Immature natural killer cell (primary cell): ENCODE data around the gene MVB12A. TPM values are rescaled to one million over a fixed set of nuclear protein-coding genes. Genes with fewer than 3 reads are reported as not detected.

Experiments
- DNase-seq, 3 donors: peaks; one replicate each; pipeline ENCODE4 v3.0.0; 2022; ENCODE audit warnings: mixed read lengths in 1 of 3
- H3K27ac Mint-ChIP-seq, 6 donors: one replicate each; pipeline ENCODE4 v1.8.0; 2020; ENCODE audit warnings: mixed read lengths in 6 of 6, mild to moderate bottlenecking in 5 of 6, inconsistent platforms in 4 of 6, moderate library complexity in 3 of 6
- H3K27me3 Mint-ChIP-seq, 3 donors: one replicate each; pipeline ENCODE4 v1.8.0; 2020 to 2021; ENCODE audit warnings: low read depth in 3 of 3, mild to moderate bottlenecking in 3 of 3, mixed read lengths in 3 of 3, moderate library complexity in 3 of 3, inconsistent platforms in 1 of 3
- H3K36me3 Mint-ChIP-seq, 3 donors: one replicate each; pipeline ENCODE4 v1.8.0; 2020; ENCODE audit warnings: mixed read lengths in 3 of 3, inconsistent platforms in 2 of 3, mild to moderate bottlenecking in 2 of 3
- H3K4me1 Mint-ChIP-seq, 2 donors: one replicate each; pipeline ENCODE4 v1.8.0; 2020; ENCODE audit warnings: inconsistent platforms in 2 of 2, mild to moderate bottlenecking in 2 of 2, mixed read lengths in 2 of 2, moderate library complexity in 1 of 2
- H3K4me3 Mint-ChIP-seq, 5 donors: one replicate each; pipeline ENCODE4 v1.8.0; 2020; ENCODE audit warnings: mild to moderate bottlenecking in 5 of 5, mixed read lengths in 5 of 5, inconsistent platforms in 3 of 5, moderate library complexity in 3 of 5
- H3K9me3 Mint-ChIP-seq, 6 donors: one replicate each; pipeline ENCODE4 v1.8.0; 2020; ENCODE audit warnings: mild to moderate bottlenecking in 6 of 6, mixed read lengths in 6 of 6, inconsistent platforms in 4 of 6, moderate library complexity in 3 of 6
- polyA plus RNA-seq, 3 donors: library from polyadenylated mRNA; unstranded; fragments of 300-500 nt; fragmentation: Illumina TruSeq; gene quantifications; one replicate each; pipeline ENCODE4 v1.2.3, GENCODE V29; 2021

The MVB12A gene
- polyA plus RNA-seq, 3 donors from 2014 or later, result 35.8 to 43.6 (median 36.3) TPM

DNA sequence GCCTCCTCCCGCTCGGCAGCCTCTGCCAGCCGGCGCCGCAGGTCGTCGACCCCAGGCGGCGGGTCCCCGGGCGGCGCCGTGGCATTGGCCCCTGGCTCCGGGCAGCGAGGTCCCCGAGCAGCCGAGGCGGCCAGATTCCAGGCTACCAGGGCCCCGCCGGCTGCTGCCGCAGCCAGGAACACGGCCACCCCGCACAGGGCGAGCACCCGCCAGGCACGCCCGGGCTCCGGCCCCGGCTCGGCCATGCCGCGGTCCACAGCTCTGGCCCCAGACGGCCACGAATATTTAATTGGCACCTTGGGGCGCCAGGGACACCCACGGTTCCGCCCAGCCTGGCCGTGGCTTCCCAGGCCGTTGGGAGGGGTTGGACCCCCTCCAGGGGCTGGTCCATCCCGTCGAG lies 25.9 kb upstream of the MVB12A start, which contains the start of gene CCDC194:
CCDC194 (minus strand) TSS at position 283 of the 400 bp plus-strand sequence; CDS start at position 245, 38 bp downstream.
- no peak for DNase-seq
- peaks cover 14 to 26% of the 10 kb centered on the region in 2 donors for H3K4me1 Mint-ChIP-seq
- no peaks in the 10 kb centered on the region for H3K9me3 Mint-ChIP-seq
- no peaks in the 10 kb centered on the region for H3K36me3 Mint-ChIP-seq
- H3K27ac Mint-ChIP-seq, result peak within 1 kb of the TSS in 3 of 6 donors; percentile 44 to 73 (median 53)
- peak within 1 kb of the TSS in 1 of 5 donors; percentile 21 for H3K4me3 Mint-ChIP-seq
- peaks cover 0 to 7% (median 0%) of the 10 kb centered on the region in 3 donors for H3K27me3 Mint-ChIP-seq

DNA sequence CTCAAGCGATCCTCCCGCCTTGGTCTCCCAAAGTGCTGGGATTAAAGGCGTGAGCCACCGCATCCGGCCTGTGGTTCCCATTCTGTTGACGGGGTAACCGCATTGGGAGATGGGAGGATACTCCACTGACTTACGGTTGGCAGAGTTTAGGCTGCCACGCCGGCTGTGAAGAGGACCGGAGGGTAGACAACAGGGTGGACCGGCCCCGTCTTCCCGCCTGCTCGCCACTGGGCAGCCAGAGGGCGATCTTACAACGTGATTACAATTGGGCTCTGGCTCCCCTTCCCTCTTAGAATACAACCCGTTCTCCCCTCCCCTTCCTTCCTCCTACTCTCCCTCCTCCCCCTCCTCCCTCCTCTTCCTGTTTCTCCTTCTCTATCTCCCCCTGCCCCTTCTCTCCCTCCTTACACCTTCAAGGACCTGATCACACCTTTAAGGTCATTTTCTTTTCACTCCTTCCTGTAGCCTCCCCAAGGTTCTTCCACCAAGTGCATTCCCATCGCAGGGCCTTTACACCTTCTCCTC lies 24.9 kb upstream of the MVB12A start:
- DNase-seq, result peak; percentile 32 to 52 (median 42)
- peak overlapping the region in 1 of 5 donors; percentile 21 for H3K4me3 Mint-ChIP-seq
- H3K4me1 Mint-ChIP-seq, result peaks cover 14 to 26% of the 10 kb centered on the region in 2 donors
- H3K27me3 Mint-ChIP-seq, result peaks cover 0 to 7% (median 0%) of the 10 kb centered on the region in 3 donors
- no peaks in the 10 kb centered on the region for H3K36me3 Mint-ChIP-seq
- no peaks in the 10 kb centered on the region for H3K9me3 Mint-ChIP-seq
- H3K27ac Mint-ChIP-seq, result peak overlapping the region in 3 of 6 donors; percentile 44 to 73 (median 53)

DNA sequence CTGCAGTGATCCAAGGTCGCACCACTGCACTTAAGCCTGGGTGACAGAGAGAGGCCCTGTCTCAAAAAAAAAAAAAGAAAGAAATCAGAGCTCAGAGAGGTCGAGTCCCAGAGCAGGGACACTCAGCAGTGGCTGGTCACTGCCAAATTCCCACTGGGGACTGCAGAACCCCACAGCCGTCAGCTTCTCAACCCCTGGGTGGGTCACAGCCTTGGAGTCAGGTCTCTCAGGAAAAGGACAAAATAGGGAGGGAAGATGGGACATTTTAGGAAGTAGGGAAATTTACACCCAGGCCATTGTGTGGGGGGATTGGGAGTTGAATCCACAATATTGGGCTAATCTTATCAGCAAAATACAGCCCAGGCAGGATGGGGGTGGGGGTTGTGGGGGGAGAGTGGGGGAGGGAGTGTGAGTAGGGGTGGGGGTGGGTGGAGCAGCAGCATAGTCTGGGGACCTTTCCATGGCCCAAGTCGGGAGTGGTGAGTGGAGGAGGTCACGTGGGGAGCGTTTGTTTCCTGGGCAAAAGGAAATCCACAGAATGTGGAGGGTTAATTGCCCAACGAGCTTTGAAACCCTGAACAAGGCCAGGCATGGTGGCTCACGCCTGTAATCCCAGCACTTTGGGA lies 20.8 kb upstream of the MVB12A start:
- no peak for DNase-seq
- Mint-ChIP-seq H3K4me1 (peaks cover 17 to 24% of the 10 kb centered on the region in 2 donors), H3K36me3 (peaks cover 0 to 8% (median 3%) of the 10 kb centered on the region in 3 donors), H3K27ac (peak overlapping the region in 1 of 6 donors; percentile 40), H3K27me3 (peaks cover 0 to 2% (median 0%) of the 10 kb centered on the region in 3 donors), H3K4me3 (no peak overlapping the region), H3K9me3 (no peaks in the 10 kb centered on the region)

DNA sequence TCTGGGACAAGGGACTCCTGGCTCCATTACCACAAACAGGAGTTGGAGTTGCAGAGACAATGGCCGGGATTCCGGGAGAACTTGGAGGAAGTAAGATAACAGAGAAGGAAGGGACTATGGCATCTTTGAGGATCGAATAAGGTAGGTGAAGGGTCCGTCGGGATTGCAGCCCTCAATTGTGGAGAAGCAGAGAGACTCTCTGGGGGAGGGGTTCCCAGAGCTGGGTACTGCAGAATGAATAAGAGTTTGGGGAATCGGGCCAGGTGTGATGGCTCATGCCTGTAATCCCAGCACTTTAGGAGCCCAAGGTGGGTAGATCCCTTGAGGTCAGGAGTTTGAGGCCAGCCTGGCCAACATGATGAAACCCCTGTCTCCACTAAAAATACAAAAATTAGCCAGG lies 18.2 kb upstream of the MVB12A start:
- no peak overlapping the region for H3K27ac Mint-ChIP-seq
- H3K9me3 Mint-ChIP-seq, result no peaks in the 10 kb centered on the region
- no peak for DNase-seq
- peaks cover 0 to 8% (median 3%) of the 10 kb centered on the region in 3 donors for H3K36me3 Mint-ChIP-seq
- peaks cover 38 to 40% of the 10 kb centered on the region in 2 donors for H3K4me1 Mint-ChIP-seq
- no peak overlapping the region for H3K4me3 Mint-ChIP-seq
- peaks cover 4% of the 10 kb centered on the region in 3 donors for H3K27me3 Mint-ChIP-seq

- peak in 1 of 3 donors; percentile 28 for DNase-seq
- peaks cover 53 to 56% of the 10 kb centered on the region in 2 donors for H3K4me1 Mint-ChIP-seq
- H3K9me3 Mint-ChIP-seq, result no peaks in the 10 kb centered on the region
- peaks cover 0 to 8% (median 3%) of the 10 kb centered on the region in 3 donors for H3K36me3 Mint-ChIP-seq
- H3K27me3 Mint-ChIP-seq, result peaks cover 4% of the 10 kb centered on the region in 3 donors
- H3K27ac Mint-ChIP-seq, result peak overlapping the region in 4 of 6 donors; percentile 75 to 94 (median 82)
- H3K4me3 Mint-ChIP-seq, result peak overlapping the region; percentile 87 to 96 (median 95)
Observed at GRCh38 chr19:17402982-17403855, 16.6 kb upstream of the MVB12A start.

GRCh38 chr19:17404015-17404414 lies 15.8 kb upstream of the MVB12A start:
- peak overlapping the region; percentile 83 to 97 (median 88) for H3K27ac Mint-ChIP-seq
- peaks cover 0 to 8% (median 3%) of the 10 kb centered on the region in 3 donors for H3K36me3 Mint-ChIP-seq
- no peaks in the 10 kb centered on the region for H3K9me3 Mint-ChIP-seq
- peak overlapping the region; percentile 87 to 96 (median 95) for H3K4me3 Mint-ChIP-seq
- peaks cover 53 to 56% of the 10 kb centered on the region in 2 donors for H3K4me1 Mint-ChIP-seq
- peaks cover 4% of the 10 kb centered on the region in 3 donors for H3K27me3 Mint-ChIP-seq
- DNase-seq, result no peak

- no peak for DNase-seq
- Mint-ChIP-seq H3K4me1 (peaks cover 53 to 56% of the 10 kb centered on the region in 2 donors), H3K27ac (peak overlapping the region; percentile 89 to 97 (median 94)), H3K36me3 (peaks cover 0 to 8% (median 3%) of the 10 kb centered on the region in 3 donors), H3K9me3 (no peaks in the 10 kb centered on the region), H3K27me3 (peaks cover 4% of the 10 kb centered on the region in 3 donors), H3K4me3 (peak overlapping the region; percentile 87 to 96 (median 95))
Observed at GRCh38 chr19:17404621-17405249, 15.1 kb upstream of the MVB12A start.

DNA sequence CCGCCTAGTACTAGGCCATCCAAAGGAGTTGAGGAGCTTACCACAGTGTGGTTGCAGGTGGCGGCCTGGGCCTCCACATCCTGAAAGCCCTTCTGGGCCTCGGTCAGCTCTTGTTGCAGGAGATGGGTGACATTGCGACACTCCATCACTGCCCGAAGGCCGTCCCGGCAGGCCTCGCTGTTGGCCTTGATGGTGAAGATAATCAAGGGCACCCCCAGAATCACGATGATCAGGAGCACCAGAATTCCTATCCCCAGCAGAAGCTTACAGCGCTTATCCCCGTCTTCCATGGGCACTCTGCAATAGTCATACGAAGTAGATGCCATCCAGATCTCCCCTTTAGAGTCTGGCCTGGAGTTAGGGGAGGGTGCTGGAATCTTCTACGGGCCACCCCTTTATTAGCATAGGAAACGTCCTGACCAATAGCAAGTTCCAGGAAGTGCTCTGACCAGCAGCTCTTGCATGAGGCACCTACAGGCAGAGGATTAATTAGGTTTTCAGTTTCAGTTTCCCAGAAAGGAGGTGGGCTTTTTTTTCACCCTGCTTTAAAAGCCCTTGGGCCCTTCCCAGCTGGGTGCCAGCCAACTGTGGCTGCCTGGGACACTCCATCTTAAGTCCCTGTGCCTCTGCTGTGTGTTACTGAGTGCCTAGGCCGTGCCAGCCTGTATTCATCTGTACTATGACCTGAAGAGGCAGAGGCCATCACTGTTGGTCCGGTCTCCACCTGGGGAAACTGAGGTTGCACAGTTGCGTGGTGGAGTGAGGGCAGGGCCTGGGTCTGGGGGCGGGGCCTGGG lies 14.4 kb upstream of the MVB12A start, which contains the start of gene BST2:
BST2 (minus strand) TSS at position 381 of the 796 bp plus-strand sequence; CDS start at position 326, 55 bp downstream.
- peak; percentile 78 to 80 (median 79) for DNase-seq
- H3K36me3 Mint-ChIP-seq, result peaks cover 0 to 8% (median 3%) of the 10 kb centered on the region in 3 donors
- H3K4me3 Mint-ChIP-seq, result peak within 1 kb of the TSS; percentile 87 to 96 (median 95)
- H3K9me3 Mint-ChIP-seq, result no peaks in the 10 kb centered on the region
- peaks cover 53 to 56% of the 10 kb centered on the region in 2 donors for H3K4me1 Mint-ChIP-seq
- H3K27me3 Mint-ChIP-seq, result peaks cover 4% of the 10 kb centered on the region in 3 donors
- peak within 1 kb of the TSS; percentile 89 to 97 (median 94) for H3K27ac Mint-ChIP-seq

DNA sequence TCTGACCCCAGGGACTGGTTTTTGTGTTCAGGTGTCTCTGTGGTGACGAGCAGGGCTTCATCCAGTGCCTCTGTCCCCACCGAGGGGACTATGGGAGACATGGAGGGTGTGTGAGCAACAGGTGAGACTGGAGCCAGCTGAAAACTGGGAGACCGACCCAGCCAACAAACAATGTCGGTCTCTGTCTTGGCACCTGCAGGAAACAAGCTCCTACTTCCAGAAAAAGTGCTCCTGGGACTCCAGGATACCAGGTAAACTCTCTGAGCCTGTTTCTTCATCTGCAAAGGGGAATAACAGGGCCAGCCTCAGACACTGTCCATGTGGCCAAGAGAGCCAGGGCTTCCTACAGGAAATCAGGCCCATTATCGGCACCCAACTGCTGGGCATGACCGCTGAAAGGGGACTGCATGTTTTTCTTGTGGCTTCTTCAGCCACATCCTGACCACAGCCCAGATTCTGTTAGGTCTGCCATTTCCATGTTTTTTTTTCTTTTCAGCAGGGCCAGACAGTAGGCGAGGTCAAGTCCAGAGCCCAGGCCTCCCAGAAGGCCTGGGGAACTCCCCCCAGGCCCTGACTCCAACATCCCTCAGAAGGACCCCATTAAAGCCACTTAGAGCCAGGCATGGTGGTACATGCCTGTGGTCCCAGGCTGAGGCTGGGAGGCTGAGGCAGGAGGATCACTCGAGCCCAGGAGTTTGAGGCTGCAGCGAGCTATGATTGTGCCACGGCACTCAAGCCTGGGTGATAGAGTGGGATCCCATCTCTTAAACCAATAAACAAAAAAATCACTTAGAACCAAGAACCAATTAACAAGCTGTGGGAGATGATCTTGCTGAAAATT lies 13.6 kb upstream of the MVB12A start:
- peak; percentile 58 to 72 (median 71) for DNase-seq
- Mint-ChIP-seq H3K4me1 (peaks cover 53 to 56% of the 10 kb centered on the region in 2 donors), H3K4me3 (peak overlapping the region; percentile 87 to 96 (median 95)), H3K36me3 (peaks cover 0 to 8% (median 3%) of the 10 kb centered on the region in 3 donors), H3K27me3 (peaks cover 4% of the 10 kb centered on the region in 3 donors), H3K27ac (peak overlapping the region; percentile 89 to 97 (median 94)), H3K9me3 (no peaks in the 10 kb centered on the region)

GRCh38 chr19:17406887-17407196 lies 13.0 kb upstream of the MVB12A start:
- Mint-ChIP-seq H3K9me3 (no peaks in the 10 kb centered on the region), H3K27me3 (peaks cover 4% of the 10 kb centered on the region in 3 donors), H3K27ac (peak overlapping the region; percentile 89 to 97 (median 94)), H3K4me1 (peaks cover 53 to 56% of the 10 kb centered on the region in 2 donors), H3K36me3 (peaks cover 0 to 7% (median 0%) of the 10 kb centered on the region in 3 donors), H3K4me3 (peak overlapping the region; percentile 87 to 96 (median 95))
- DNase-seq, result no peak

DNA sequence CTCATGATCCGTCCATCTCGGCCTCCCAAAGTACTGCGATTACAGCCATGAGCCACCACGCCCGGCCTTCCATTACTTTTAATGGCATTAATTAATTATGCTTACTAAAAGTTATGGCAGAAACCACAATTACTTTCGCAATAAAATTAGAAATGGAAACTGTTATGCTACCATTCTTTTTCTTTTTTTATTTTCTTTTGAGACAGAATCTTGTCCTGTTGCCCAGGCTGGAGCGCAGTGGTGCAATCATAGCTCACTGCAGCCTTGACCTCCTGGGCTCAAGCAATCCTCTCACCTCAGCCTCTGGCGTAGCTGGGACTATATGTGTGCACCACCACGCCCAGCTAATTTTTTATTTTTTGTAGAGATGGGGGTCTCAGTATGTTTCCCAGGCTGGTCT lies 9.9 kb upstream of the MVB12A start:
- no peak for DNase-seq
- Mint-ChIP-seq H3K4me1 (peaks cover 35 to 41% of the 10 kb centered on the region in 2 donors), H3K27me3 (peaks cover 2 to 4% (median 4%) of the 10 kb centered on the region in 3 donors), H3K27ac (no peak overlapping the region), H3K36me3 (peaks cover 8 to 21% (median 12%) of the 10 kb centered on the region in 3 donors), H3K4me3 (no peak overlapping the region), H3K9me3 (no peaks in the 10 kb centered on the region)

DNA sequence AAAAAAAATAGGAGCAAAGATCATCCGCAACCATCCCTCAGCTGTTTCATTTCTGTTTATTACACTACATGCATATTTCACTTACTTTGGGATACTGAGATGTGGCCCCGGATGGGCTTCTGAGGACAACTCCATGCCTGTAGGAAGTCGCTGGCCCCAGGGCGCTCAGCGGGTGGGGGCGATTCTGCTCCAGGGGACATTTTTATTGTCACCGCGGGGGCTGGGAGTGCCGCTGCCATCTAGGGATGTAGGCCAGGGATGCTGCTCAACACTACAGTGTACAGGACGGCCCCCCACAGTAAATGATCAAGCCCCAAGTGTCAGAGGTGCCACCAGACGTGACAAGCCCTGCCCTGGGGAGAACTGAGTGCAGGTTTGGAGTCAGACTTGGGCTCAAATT lies 8.0 kb upstream of the MVB12A start:
- H3K36me3 Mint-ChIP-seq, result peaks cover 9 to 24% (median 12%) of the 10 kb centered on the region in 3 donors
- no peak overlapping the region for H3K27ac Mint-ChIP-seq
- H3K27me3 Mint-ChIP-seq, result no peaks in the 10 kb centered on the region
- H3K9me3 Mint-ChIP-seq, result no peaks in the 10 kb centered on the region
- H3K4me3 Mint-ChIP-seq, result no peak overlapping the region
- DNase-seq, result no peak
- H3K4me1 Mint-ChIP-seq, result peaks cover 19 to 24% of the 10 kb centered on the region in 2 donors
